Putamen (tissue), 1 donor: ENCODE measurements around the gene PSKH1.
"Not testable (repeated sequence)": the region's sequence is repeated elsewhere in the genome, so short reads cannot be mapped to it uniquely, and the experiment has no call there.

ENCODE experiments used
- DNase-seq: peaks from one replicate; pipeline ENCODE4 v3.0.0-alpha.2; 2016; ENCODE audit warnings: low spot score

Gene PSKH1

DNA sequence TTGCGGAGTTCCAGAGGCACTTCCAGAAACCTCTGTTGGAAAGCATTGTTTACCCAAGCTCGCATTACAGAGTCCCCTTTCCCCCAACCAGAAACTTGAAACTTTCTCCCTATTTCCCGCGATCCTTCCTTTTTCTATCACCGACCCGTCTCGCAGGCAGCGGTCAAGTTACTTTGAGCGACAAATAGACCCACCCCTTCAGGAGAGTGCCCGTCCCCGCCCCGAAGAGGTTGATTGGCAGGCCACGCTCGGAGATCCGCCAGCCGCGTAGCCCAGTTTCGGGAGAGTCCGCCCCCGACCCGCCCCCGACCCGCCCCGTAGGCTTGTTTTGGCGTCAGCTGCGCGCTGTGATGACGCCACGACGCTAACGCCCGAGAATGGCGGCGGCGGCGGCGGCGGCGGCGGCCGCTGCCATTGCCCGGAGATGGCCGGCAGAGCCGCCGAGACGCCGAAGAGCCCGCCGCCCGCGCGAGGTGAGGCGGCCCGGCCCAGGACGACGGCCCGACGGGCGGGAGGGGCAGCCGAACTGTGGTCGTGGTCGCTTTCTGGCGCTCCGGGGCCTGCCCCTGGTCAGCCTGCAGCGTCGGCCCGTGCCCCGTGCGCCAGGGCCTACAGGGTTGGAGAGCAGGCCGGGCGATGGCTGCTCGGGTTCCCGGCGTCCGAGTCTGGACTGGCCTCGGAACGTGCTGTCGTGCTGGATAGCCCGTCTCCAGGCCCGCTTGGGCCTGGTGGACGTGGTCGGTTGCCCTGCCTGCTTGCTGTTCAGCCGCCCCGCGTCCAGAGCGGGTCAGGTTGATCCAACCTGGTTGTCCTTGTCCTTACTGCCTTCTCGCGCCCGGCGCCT, at the start of gene PSKH1:
TSS of gene PSKH1 (plus strand) at position 356 of the 844 bp plus-strand sequence. CDS start 15,496 bp downstream, outside the sequence.
- DNase-seq: peak; percentile 97

DNA sequence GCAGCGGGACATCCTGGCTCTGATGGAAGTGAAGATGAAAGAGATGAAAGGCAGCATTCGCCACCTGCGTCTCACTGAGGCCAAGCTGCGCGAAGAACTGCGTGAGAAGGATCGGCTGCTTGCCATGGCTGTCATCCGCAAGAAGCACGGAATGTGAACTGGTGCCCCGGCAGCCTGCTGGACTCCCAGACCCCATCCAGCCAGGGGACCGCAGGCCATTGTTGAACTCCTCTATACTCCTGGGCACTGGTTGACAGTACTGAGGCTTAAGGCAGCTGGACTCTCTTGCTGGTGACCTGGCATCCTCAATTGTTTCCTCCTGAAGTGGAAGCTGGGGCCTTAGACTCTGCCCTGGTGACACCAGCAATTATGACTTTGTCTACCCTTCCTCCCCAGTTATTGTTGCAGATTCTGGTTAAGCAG, 49.7 kb upstream of the PSKH1 start:
- DNase-seq: no peak

DNA sequence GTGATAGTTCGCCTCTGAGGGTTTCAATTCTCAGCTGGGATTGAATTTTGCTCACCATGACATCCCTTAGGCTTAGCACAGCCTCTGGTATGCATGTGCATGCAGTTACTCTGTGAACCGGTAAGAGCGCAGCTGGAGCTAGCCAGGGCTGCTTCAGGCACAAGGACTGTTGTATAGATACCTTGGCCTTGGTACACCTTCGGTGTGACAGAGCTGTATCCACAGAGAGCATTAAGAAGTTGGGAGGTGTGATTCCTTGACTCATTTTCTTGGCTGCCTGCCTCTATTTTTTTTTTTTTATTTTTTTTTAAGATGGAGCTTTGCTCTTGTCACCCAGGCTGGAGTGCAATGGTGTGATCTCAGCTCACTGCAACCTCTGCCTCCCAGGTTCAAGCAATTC, 48.6 kb upstream of the PSKH1 start:
- no peak for DNase-seq

DNA sequence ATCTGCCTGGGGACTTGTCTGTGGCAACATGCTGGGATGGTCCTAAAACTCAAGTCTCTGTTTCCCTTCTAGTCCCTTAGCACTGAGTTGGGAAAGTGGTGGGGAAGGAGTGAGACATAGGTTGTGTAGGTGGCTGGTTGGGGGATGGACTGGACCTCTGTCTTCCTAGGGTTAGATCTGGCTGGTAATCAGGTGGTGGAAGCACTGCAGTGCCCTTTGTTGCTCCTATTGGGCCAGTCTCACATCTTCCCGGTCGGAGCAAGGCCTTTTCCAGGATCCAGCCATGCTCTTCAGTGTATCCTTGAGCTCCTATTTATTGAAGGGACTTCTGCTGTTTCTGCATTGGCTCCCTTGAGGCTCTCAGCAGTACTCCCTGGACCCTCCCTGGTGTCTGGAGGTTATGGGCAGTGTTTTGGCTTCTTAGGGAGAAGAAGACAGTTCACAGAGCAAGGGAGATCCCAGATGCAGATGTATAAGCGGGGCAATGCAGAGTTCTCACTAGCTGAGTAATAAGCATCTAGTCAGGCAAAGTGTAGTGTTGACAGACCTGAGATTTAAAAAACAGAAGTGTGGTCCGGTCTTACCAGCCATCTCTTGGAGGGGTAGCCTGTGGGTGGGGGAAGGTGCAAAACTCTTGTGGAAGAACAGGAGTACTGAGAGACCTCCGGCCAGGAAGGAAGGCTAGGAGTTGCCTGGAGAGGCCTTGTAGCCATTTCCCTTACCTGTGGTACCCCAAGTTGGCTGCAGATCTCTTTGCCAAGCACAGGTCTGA, 47.6 kb upstream of the PSKH1 start:
- DNase-seq: no peak

DNA sequence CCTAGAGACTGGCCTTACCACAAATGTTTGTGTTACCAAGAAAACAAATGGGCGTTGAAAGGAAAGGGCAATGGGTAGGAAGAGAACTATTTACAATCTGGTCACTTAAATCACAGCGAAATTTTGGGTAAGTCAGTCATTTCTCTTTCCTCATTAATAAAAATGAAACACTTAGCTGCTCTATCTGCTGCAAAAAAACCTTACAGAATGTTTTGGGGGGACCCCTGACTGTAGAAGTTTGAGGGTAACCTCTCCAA, 47.1 kb upstream of the PSKH1 start:
- DNase-seq: no peak

DNA sequence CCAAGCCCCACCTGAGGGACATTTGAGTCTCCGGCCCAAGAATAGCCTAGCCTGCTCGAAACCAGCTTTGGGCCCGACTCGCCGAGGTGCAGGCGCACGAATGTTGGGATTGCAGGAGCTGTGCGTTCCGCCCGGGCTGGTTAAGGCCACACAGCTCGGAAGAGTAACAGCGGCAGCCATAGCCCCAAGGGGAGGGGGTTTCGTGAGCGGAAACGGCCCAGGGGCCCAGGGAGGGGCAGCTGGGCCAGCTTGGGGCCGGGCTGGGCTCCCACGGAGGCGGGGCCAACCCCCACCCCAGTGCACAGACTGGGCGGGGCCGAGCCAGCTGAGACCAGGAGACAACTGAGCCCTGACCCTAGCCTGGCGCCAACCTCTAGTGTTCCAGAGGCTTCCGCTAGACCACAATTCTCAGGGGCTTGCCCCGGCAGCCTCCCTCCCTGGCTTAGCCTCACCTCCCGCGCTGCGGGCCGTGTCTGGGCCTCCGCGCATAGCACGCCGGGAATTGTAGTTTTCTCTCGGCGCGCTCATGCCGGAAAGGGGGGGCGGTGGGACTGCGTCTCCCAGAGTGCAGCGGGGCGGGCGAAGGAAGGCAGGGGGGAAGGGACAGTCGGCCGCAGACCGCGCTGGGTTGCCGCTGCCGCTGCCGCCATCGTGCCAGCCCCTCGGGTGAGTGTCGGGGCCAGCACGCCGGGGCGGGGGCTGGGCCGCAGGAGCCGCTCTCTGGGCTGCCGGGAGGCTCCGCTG, 46.6 kb upstream of the PSKH1 start, which contains the start of gene NUTF2:
TSS of gene NUTF2 (plus strand) at position 614 of the 744 bp plus-strand sequence. CDS start 18,198 bp downstream, outside the sequence.
- DNase-seq: peak; percentile 95

DNA sequence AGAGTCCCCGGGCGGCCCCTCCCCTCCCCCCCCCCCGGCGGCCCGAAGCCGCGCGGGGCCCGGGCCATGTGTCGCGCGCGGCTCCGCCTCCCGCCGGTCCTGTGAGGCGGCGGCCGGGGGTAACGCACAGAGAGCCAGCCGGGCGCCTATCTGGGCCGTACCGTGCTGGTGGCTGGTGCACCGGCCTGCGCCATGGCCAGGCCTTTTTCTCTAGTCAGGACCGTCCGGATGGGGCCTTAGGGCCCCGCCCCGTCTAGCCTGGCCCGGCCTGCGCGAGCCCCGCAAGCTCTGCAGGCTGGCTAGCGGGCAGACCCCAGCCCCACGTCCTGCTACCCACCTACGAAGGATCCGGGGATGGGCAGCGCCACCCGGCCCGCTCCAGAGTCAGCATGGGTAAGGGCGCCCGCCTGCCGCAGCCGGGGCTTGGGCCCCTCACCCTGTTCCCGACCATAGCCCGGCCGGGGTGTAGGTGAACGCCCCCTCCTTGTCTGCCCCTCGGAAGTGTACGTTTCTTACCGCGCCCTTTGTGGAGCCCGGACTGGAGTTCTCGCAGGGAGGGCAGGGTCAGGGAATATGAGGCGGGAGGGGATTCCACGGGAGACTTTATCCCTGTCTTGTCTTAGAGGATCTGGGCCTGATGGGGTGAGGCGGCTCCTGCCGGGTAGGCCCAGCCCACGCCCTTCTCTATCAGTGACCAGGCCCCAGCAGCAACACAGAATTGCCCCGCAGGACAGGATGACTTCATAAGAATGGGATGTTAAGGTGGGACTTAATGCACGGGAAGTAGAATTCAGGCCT, 45.8 kb upstream of the PSKH1 start, which contains the start of gene CENPT:
TSS of gene CENPT (minus strand) at position 630 of the 798 bp plus-strand sequence. CDS start 13,834 bp downstream, outside the sequence.
- DNase-seq: no peak

DNA sequence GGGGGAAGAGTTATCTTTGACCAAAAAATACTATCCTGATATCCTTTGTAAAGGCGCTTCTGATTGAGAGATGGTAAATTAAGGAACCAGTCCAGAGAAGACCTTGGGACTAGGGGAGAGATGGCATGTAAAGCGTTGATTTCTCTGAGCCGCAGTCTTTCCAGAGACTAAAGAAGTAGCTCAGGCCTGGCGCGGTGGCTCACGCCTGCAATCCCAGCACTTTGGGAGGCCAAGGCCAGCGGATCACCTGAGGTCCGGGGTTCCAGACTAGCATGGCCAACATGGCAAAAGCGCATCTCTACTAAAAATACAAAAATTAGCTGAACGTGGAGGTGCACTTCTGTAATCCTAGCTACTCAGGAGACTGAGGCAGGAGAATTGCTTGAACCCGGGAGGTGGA, 44.9 kb upstream of the PSKH1 start:
- no peak for DNase-seq

DNA sequence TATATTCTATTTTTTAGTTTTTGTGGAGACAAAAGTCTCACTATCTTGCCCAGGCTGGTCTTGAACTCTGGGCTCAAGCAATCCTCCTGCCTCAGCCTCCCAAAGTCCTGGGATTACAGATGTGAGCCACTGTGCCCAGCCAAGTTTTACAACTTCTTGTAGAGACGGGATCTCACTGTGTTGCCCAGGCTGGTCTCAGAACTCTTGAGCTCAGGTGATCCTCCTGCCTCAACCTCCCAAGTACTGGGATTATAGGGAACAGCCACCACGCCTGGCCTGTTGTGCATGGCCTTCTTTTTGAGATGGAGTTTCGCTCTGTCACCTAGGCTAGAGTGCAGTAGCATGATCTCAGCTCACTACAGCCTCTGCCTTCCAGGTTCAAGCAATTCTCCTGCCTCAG, 39.4 kb upstream of the PSKH1 start:
- DNase-seq: no peak

DNA sequence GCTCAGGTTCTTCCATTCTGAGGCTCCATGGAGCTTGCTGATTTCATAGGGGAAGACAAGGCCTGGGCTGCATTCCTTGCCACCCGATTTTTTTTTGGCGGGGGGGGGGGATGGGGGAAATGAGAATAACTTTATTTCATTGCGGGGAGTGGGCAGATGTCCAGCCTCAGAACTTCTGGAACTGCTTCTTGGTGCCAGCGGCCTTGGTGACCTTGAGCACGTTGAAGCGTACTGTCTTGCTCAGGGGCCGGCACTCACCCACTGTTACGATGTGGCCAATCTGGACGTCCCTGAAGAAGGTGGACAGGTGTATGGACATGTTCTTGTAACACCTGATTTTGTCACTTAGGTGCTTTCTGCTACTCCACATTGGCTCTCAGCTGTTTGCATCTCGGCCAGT, 37.3 kb upstream of the PSKH1 start:
- no peak for DNase-seq

DNA sequence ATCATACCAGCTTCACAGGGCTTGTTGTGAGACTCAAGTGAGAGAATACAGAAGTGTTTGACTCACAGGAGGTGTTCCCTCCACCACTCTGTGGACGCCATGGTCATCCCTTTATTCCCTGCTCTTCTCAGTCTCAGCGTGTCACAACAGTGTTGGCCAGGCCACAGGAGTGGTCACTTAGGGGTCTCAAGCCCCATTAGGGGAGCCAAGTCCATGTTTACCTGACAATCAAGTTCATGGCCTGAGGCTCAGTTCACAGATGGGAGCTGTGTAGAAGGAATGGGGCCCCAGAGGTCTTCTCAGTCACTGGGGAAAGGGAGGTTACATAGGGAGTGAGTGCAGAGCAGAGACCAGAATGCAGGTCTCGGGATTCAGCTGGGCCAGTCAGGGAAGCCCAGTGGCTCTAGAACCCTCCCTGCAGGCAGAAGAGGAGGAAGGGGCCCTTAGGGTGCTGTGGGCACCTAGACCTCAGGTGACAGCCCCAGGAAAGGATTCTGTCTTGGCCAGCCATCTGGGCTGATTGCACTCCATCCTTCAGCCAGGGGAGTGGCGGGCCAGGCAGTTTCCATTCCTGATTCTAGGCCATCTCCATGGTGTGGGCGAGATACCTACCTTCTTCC, 36.0 kb upstream of the PSKH1 start:
- DNase-seq: no peak

DNA sequence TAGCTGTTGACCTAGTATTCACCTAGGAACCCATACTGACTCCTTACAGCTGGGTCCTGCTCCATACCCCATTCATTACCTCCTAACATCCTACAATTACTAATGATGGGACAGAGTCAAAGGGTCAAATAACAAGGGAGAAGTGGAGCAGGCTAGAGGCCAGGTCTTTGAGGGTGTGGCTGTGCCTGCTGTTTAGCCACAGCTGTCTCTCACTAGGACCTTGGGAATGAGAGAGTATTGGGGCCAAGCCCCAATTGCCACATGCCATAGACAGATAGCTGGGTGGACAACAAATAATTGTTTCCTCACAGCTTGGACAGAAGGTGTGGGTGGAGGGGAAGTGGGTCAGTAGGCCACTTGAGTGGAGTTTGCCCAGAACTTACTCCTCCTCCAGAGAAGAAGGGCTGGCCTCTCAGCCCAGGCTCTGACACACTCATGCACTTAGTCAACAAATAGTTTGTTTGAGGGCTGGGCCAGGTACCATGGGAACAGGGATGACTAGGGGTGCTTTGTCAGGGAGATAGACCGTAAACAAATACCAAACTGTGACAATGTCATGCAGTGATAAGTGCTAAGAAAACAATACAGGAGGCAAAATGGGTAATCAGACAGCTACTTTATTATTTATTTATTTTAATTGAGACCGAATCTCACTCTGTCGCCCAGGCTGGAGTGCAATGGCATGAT, 35.4 kb upstream of the PSKH1 start:
- DNase-seq: no peak

DNA sequence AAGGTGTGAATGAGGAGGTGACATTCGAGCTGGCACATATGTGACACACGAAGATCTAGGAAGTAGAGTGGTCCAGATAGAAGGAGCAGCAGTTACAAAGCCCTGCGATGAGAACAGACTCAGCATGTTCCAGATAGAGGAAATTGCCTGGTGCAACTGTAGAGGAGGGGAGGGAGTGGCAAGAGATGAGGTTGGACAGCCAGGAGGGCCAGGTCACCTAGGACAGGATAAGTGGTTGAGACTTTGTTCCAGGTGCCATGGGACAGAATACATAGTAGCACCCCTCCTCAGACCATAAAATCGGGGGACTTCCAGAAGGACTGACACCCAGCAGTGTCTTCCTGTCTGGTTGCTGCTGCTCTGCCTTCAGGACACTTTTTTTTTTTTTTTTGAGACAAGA, 34.6 kb upstream of the PSKH1 start:
- no peak for DNase-seq

DNA sequence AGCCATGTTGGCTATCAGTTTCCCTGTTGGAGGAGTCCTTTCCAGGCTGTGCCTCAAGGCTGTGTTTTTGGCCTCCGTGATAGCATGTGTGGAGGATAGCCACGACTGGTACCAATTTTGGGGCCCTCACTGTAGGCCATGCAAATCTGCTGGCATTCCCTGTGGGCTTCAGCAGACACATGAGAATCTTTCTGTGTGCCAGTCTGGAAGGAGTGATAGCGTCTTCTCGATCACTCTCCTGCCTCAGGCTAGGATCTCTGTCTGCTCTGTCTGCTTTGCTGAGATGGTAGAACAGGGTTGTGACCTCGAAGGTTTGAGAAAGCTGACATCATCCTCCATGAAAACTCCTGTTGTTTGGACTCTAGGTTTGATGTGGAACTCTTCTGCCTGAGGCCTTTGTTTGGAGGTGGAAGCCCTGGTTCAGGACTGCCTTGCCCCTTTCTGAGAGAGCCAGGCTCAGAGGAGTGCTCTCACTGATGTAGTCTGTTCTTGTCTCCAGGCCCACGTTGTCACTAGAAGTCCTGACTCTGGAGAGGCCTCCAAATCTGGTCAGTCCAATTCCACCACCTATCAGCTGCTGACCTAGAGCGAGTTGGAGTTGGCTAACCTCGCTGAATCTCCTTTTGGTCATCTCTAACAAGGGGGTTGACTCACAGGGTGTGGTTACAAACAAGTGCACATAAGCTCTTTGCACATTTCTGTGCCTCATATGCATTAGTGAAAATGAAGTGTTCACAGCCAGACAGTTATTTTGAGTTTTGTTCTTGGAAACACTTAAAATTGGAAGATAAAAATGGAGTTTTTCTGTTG, 32.3 kb upstream of the PSKH1 start:
- no peak for DNase-seq

DNA sequence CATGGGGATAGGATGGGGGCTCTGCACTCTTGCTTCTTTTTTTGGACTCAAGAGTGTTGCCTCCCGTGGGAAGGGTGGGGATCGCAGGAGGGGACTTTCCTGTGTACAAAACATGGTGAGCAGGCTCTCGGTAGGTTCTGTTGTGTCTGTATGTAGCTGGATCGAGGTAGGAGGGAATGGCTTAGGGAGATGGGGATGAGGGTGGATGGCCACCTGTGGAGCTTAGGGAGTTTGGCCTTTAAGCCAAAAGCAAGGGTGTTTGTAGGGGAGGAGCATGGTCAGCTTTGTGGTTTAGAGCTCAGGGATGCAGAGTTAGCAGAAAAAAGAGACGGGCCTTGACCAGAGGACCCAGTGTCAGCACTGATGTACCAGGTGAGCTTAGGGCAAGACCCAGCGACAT, 31.2 kb upstream of the PSKH1 start:
- no peak for DNase-seq

DNA sequence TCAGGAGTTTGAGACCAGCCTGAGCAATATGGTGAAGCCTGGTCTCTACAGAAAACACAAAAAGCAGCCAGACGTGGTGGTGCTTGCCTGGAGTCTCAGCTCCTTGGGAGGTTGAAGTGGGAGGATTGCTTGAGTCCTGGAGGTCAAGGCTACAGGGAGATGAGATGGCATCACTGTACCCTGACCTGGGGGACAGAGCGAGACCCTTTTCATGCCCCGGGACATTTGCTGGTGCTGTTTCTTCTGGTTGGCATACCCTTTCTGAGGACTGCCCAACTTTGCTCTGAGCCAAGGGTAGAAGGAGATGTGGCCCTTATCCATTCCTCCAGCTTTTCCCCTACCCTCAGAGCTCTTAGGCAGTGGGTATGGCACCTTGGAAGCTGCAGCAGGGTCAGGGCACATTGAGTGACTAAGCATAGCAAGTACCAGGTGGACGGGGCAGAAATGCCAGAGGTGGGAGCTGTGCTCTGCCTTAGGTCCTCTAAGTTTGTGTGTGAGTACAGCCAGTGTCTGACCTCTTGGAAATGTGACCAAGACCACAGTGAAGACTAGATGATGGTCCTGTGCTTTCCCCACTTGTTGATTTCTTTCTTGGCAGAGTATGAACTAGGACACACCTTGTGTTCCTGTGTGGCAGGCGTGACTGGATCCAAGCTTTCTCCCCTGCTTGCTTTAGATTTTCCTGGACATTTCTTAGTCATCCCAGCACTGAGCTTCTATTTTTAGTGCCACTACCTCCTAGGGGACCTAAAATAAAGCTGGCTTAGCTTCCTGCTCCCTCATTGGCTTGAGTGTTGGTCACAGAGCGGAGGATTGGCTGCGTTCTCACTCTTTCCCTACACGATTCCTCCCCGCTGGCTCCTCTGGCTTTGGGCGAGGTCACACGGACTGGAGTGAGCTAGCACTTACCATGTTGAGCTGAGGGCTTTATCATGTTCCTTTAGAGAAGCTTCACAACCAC, 30.2 kb upstream of the PSKH1 start:
- no peak for DNase-seq

DNA sequence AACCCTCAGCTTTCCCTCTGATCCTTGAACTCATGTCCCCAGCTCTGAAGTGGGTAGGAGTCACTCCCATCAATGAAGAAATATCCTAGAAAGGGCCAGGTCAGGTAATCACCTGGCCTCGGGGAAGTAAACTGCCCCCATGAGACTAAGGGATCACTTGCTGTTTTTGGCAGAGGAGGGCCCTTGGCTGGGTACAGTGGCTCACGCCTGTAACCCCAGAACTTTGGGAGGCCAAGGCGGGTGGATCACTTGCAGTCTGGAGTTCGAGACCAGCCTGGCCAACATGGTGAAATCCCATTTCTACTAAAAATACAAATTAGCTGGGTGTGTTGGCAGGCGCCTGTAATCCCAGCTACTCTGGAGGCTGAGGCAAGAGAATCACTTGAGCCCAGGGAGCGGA, 29.0 kb upstream of the PSKH1 start:
- DNase-seq: not testable (repeated sequence)

DNA sequence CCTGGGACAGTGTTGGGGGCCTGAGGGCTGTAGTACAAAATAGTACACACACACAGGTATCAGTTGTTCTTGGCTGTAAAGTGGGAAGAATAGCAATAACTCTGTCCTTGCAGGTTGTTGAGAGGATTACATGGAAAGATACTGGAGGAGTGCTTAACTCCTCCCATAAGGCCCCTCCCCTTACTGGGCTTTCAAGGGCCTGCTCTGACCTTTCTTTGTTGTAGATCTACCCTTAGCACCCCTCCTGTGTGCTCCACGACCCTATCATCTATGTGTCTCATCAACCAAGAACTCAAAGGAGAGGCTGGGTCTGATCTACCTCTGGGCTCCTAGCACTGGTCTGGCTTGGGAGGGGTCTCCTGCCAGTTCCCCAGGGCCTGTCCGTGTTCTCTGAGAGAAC, 28.5 kb upstream of the PSKH1 start:
- no peak for DNase-seq

DNA sequence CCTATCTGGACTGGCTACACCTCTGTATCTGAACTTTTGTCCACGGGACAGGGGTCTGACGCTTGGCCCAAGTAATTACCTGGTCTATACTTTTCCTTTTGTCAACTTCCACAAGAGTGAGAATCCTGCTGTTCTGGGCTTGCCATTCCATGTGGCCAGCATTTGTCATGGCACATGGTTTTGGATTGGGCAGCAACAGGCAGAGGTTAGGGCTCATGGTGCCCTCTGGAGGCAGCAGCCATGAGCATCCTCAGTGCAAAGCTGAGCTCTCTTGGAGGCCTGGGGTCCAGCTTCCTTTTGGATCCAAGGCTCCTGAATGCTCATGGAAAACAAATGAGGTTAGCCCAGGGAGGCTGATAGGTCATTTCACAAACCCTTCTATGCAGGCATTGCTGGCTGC, 27.7 kb upstream of the PSKH1 start:
- DNase-seq: no peak
